ENCODE data around the gene TPM2.

The TPM2 gene

GRCh38 chr9:35713578-35713977 lies 23.9 kb upstream of the TPM2 start:
- Histone ChIP-seq H3K9ac (ENCODE audit: low read length) (no peak overlapping the region), H4K20me1 (ENCODE audit: insufficient read depth, low read length) (no peaks in the 10 kb centered on the region), H3K79me2 (ENCODE audit: low read length) (no peaks in the 10 kb centered on the region), H2AFZ (ENCODE audit: low read depth, low read length) (no peak overlapping the region), H3K4me3 (ENCODE audit: low read length) (no peak overlapping the region), H3K4me2 (ENCODE audit: low read length) (no peak overlapping the region), H3K27ac (ENCODE audit: low read length) (no peak overlapping the region), H3K27me3 (ENCODE audit: low read depth, low read length) (no peaks in the 10 kb centered on the region), H3K36me3 (replicated peaks; ENCODE audit: low read depth, low read length) (peaks cover 70% of the 10 kb centered on the region), H3K9me3 (ENCODE audit: insufficient read depth, low read length) (no peaks in the 10 kb centered on the region), H3K4me1 (ENCODE audit: low read length) (no peaks in the 10 kb centered on the region)
- TF ChIP-seq CTCF (IDR thresholded peaks at IDR 0.05; ENCODE audit: low read depth, low read length) (no peak), EZH2phosphoT487 (IDR thresholded peaks at IDR 0.05; ENCODE audit: low read depth) (no peak)

GRCh38 chr9:35712762-35713400 lies 23.2 kb upstream of the TPM2 start:
- H3K36me3 ChIP-seq (replicated peaks; ENCODE audit: low read depth, low read length), result peaks cover 68% of the 10 kb centered on the region
- H3K79me2 ChIP-seq (ENCODE audit: low read length), result no peaks in the 10 kb centered on the region
- no peak overlapping the region for H3K9ac ChIP-seq (ENCODE audit: low read length)
- no peaks in the 10 kb centered on the region for H4K20me1 ChIP-seq (ENCODE audit: insufficient read depth, low read length)
- H3K27ac ChIP-seq (ENCODE audit: low read length), result no peak overlapping the region
- no peak overlapping the region for H2AFZ ChIP-seq (ENCODE audit: low read depth, low read length)
- no peaks in the 10 kb centered on the region for H3K4me1 ChIP-seq (ENCODE audit: low read length)
- TF ChIP-seq EZH2phosphoT487 (IDR thresholded peaks at IDR 0.05; ENCODE audit: low read depth) (no peak), CTCF (IDR thresholded peaks at IDR 0.05; ENCODE audit: low read depth, low read length) (no peak)
- no peaks in the 10 kb centered on the region for H3K9me3 ChIP-seq (ENCODE audit: insufficient read depth, low read length)
- H3K4me3 ChIP-seq (ENCODE audit: low read length), result no peak overlapping the region
- H3K27me3 ChIP-seq (ENCODE audit: low read depth, low read length), result no peaks in the 10 kb centered on the region
- H3K4me2 ChIP-seq (ENCODE audit: low read length), result no peak overlapping the region

DNA sequence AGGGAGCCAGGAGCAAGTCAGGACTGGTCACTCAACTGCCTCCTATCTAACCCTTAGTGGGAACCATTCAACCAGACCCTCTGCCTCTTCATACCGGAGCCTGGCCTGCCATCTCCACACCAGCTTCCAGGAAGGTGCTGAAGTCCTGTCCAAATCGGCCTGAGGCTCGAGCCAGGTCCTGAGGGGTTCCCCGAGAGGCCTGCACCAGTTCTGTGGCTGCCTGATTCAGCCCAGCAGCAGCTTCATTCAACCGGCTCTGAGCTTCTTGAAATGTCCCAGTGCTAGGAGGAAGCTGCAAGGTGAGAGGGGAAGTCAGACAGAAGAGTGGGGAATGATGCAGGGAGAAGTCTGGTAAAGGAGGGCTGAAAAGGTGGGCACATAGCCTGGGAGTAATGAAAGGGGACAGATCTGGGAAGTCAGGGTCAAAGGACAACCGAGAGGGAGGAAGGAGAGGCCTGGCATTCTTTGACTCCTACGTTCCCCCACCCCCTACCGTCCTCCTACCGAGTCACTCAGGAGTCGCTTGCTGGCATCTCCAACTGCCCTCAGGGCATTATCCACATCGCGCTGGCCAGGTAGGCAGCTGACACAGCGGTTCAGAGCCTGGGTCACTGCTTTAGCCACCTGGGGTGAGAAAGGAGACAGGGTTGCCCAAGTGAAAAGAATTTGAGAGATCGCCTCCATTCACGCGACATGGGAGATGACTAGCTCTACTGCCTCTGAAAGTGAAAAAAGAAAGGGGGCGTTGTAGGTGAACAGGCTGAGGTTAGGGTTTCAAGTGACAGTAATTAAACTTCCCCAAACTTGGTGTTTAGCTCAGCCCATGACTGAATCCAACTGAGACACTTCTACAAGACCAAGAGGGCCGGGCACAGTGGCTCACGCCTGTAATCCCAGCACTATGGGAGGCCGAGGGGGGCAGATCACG lies 22.0 kb upstream of the TPM2 start:
- no peaks in the 10 kb centered on the region for H4K20me1 ChIP-seq (ENCODE audit: insufficient read depth, low read length)
- no peak overlapping the region for H3K4me3 ChIP-seq (ENCODE audit: low read length)
- H3K36me3 ChIP-seq (replicated peaks; ENCODE audit: low read depth, low read length), result peaks cover 68% of the 10 kb centered on the region
- H3K79me2 ChIP-seq (ENCODE audit: low read length), result no peaks in the 10 kb centered on the region
- H2AFZ ChIP-seq (ENCODE audit: low read depth, low read length), result no peak overlapping the region
- no peaks in the 10 kb centered on the region for H3K4me1 ChIP-seq (ENCODE audit: low read length)
- no peak overlapping the region for H3K4me2 ChIP-seq (ENCODE audit: low read length)
- no peak overlapping the region for H3K27ac ChIP-seq (ENCODE audit: low read length)
- no peaks in the 10 kb centered on the region for H3K27me3 ChIP-seq (ENCODE audit: low read depth, low read length)
- H3K9me3 ChIP-seq (ENCODE audit: insufficient read depth, low read length), result no peaks in the 10 kb centered on the region
- TF ChIP-seq EZH2phosphoT487 (IDR thresholded peaks at IDR 0.05; ENCODE audit: low read depth) (no peak), CTCF (IDR thresholded peaks at IDR 0.05; ENCODE audit: low read depth, low read length) (no peak)
- H3K9ac ChIP-seq (ENCODE audit: low read length), result no peak overlapping the region

GRCh38 chr9:35710818-35711500 lies 21.2 kb upstream of the TPM2 start:
- Histone ChIP-seq H3K9me3 (ENCODE audit: insufficient read depth, low read length) (no peaks in the 10 kb centered on the region), H3K4me3 (ENCODE audit: low read length) (no peak overlapping the region), H3K27ac (ENCODE audit: low read length) (no peak overlapping the region), H2AFZ (ENCODE audit: low read depth, low read length) (no peak overlapping the region), H3K4me1 (ENCODE audit: low read length) (no peaks in the 10 kb centered on the region), H3K27me3 (ENCODE audit: low read depth, low read length) (no peaks in the 10 kb centered on the region), H3K4me2 (ENCODE audit: low read length) (no peak overlapping the region), H3K36me3 (replicated peaks; ENCODE audit: low read depth, low read length) (peaks cover 69% of the 10 kb centered on the region), H4K20me1 (ENCODE audit: insufficient read depth, low read length) (no peaks in the 10 kb centered on the region), H3K9ac (ENCODE audit: low read length) (no peak overlapping the region), H3K79me2 (ENCODE audit: low read length) (no peaks in the 10 kb centered on the region)
- no peak for TF ChIP-seq EZH2phosphoT487 (IDR thresholded peaks at IDR 0.05; ENCODE audit: low read depth)
- TF ChIP-seq CTCF (IDR thresholded peaks at IDR 0.05; ENCODE audit: low read depth, low read length), result no peak

All from OCI-LY3 (cell line).